ENCODE measurements around the gene WDR88. TPM values are rescaled to one million over a fixed set of nuclear protein-coding genes. Genes with fewer than 3 reads are reported as not detected.

The WDR88 gene
- total and polyA plus RNA-seq, 4 donors: 0.08 TPM; not detected in 2

GRCh38 chr19:33204136-33204973 lies 72.4 kb downstream of the WDR88 start:
- Histone ChIP-seq H3K4me3 (ENCODE audit: low read depth in 1 of 3, low read length in 3 of 3) (no peak overlapping the region), H3K9ac (ENCODE audit: low read depth in 1 of 2, low read length in 2 of 2) (no peak overlapping the region), H3K27me3 (ENCODE audit: control insufficient read depth in 4 of 4, insufficient read depth in 4 of 4, low read length in 3 of 4) (no peaks in the 10 kb centered on the region), H3K27ac (ENCODE audit: low read depth in 1 of 2, low read length in 2 of 2) (no peak overlapping the region), H3K9me3 (ENCODE audit: control insufficient read depth in 4 of 4, low read length in 3 of 4) (no peaks in the 10 kb centered on the region), H3K4me1 (ENCODE audit: control insufficient read depth in 4 of 4, insufficient read depth in 4 of 4, low read length in 3 of 4) (peaks cover 0 to 26% (median 16%) of the 10 kb centered on the region in 4 donors), H3K36me3 (ENCODE audit: control insufficient read depth in 4 of 4, insufficient read depth in 3 of 4, low read depth in 1 of 4, low read length in 3 of 4) (peaks cover 0 to 34% (median 11%) of the 10 kb centered on the region in 4 donors)
- TF ChIP-seq TAF1 (conservative IDR thresholded peaks at IDR 0.05) (no peak), HNF4G (IDR thresholded peaks at IDR 0.05) (no peak), MAX (IDR thresholded peaks at IDR 0.05) (no peak), YY1 (IDR thresholded peaks at IDR 0.05) (no peak), NR2F2 (IDR thresholded peaks at IDR 0.05) (no peak), SP1 (IDR thresholded peaks at IDR 0.05) (no peak), ZBTB33 (IDR thresholded peaks at IDR 0.05) (no peak), REST (IDR thresholded peaks at IDR 0.05) (no peak), RAD21 (IDR thresholded peaks at IDR 0.05) (no peak), EGR1 (IDR thresholded peaks at IDR 0.05; ENCODE audit: low read depth in 2 of 2) (no peak), ATF3 (IDR thresholded peaks at IDR 0.05) (no peak), FOXA2 (IDR thresholded peaks at IDR 0.05) (no peak)
- 95% methylated on average over 32 of the region's 32 CpGs for whole genome bisulfite sequencing
- DNase-seq (ENCODE audit: low spot score): no peak

GRCh38 chr19:33205110-33205509 lies 73.2 kb downstream of the WDR88 start:
- no peak for DNase-seq (ENCODE audit: low spot score)
- Histone ChIP-seq H3K9me3 (ENCODE audit: control insufficient read depth in 4 of 4, low read length in 3 of 4) (no peaks in the 10 kb centered on the region), H3K27ac (ENCODE audit: low read depth in 1 of 2, low read length in 2 of 2) (no peak overlapping the region), H3K27me3 (ENCODE audit: control insufficient read depth in 4 of 4, insufficient read depth in 4 of 4, low read length in 3 of 4) (no peaks in the 10 kb centered on the region), H3K9ac (ENCODE audit: low read depth in 1 of 2, low read length in 2 of 2) (no peak overlapping the region), H3K36me3 (ENCODE audit: control insufficient read depth in 4 of 4, insufficient read depth in 3 of 4, low read depth in 1 of 4, low read length in 3 of 4) (peaks cover 0 to 34% (median 11%) of the 10 kb centered on the region in 4 donors), H3K4me1 (ENCODE audit: control insufficient read depth in 4 of 4, insufficient read depth in 4 of 4, low read length in 3 of 4) (peaks cover 0 to 32% (median 20%) of the 10 kb centered on the region in 4 donors), H3K4me3 (ENCODE audit: low read depth in 1 of 3, low read length in 3 of 3) (no peak overlapping the region)
- no peak for TF ChIP-seq SP1 (IDR thresholded peaks at IDR 0.05)
- TF ChIP-seq FOXA1 (IDR thresholded peaks at IDR 0.05): no peak
- TF ChIP-seq NR2F2 (IDR thresholded peaks at IDR 0.05): no peak
- TF ChIP-seq RAD21 (IDR thresholded peaks at IDR 0.05): no peak
- no peak for TF ChIP-seq FOXA2 (IDR thresholded peaks at IDR 0.05)
- TF ChIP-seq ZBTB33 (IDR thresholded peaks at IDR 0.05): no peak
- TF ChIP-seq RXRA (IDR thresholded peaks at IDR 0.05): no peak
- TF ChIP-seq MAX (IDR thresholded peaks at IDR 0.05): no peak
- no peak for TF ChIP-seq CTCF (IDR thresholded peaks at IDR 0.05; ENCODE audit: low read depth, low read length, missing input control)
- WGBS: 94% methylated on average over 27 of the region's 27 CpGs
